Sigmoid colon (tissue), 4 donors: ENCODE data around the gene PDE7B.

ENCODE experiments used
- EP300 ChIP-seq, 4 donors: sonication (generic); formaldehyde crosslinking; IDR thresholded peaks; one replicate each; pipeline ENCODE4 v1.6.1; 2017; ENCODE audit warnings: antibody characterized with exemption in 4 of 4
- POLR2A ChIP-seq, 2 donors: fragments of 450-650 bp; IDR thresholded peaks; one replicate each; pipeline ENCODE4 v1.6.1; 2016; ENCODE audit warnings: antibody characterized with exemption in 2 of 2, mild to moderate bottlenecking in 2 of 2, moderate library complexity in 2 of 2
- POLR2AphosphoS5 ChIP-seq, 4 donors: sonication (generic); formaldehyde crosslinking; IDR thresholded peaks; one replicate each; pipeline ENCODE4 v1.6.1; 2017; ENCODE audit warnings: antibody characterized with exemption in 4 of 4
- TF ChIP-seq, protein P1 (sequence below), 4 experiments: fragments of 450-650 bp in 3 of 4; fragments of 200-600 bp in 1 of 4; IDR thresholded peaks; one replicate each; pipeline ENCODE4 v1.5.1; 2016 to 2019; ENCODE audit warnings: antibody characterized with exemption in 4 of 4, mild to moderate bottlenecking in 3 of 4, moderate library complexity in 2 of 4

DNA sequence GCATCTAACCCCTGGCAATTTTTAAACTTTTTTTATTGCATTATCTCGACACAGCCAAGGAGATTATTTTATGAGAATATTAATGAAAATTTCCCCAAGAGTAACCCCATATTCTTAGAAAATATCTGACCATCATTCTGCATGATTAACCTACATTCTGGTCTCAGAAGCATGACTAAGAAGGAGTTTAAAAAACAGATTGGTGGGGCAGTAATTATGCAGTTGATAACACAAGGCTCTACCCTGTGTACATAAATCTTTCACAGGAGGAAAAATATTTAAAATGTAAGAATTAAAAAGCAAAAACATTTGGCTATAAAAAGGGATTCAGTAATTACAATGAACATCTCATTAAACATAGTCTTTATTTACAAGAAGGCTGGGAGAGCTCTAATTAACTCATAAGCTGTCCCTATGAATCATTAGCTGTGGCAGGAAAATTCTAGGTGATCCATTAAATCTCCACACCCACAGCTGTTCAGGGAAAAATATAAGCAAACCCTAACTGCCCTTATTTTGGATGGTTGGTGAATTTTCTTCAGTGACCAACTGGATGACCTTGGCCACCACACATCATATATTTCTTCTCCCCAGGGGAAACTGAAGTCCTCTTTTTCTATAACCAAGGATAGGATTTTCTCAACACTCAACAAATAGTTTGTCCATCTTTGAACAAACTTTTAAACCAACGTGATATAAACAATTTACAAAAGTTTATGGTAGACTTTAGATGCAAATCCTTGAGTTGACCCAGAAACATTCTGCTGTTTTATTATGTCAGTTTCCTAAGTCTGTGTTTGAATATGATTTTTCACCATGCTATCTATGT, 59.5 kb downstream of the PDE7B start:
- TF ChIP-seq, protein P1, sequence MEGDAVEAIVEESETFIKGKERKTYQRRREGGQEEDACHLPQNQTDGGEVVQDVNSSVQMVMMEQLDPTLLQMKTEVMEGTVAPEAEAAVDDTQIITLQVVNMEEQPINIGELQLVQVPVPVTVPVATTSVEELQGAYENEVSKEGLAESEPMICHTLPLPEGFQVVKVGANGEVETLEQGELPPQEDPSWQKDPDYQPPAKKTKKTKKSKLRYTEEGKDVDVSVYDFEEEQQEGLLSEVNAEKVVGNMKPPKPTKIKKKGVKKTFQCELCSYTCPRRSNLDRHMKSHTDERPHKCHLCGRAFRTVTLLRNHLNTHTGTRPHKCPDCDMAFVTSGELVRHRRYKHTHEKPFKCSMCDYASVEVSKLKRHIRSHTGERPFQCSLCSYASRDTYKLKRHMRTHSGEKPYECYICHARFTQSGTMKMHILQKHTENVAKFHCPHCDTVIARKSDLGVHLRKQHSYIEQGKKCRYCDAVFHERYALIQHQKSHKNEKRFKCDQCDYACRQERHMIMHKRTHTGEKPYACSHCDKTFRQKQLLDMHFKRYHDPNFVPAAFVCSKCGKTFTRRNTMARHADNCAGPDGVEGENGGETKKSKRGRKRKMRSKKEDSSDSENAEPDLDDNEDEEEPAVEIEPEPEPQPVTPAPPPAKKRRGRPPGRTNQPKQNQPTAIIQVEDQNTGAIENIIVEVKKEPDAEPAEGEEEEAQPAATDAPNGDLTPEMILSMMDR (IDR thresholded peaks at IDR 0.05), result no peak
- TF ChIP-seq POLR2A (IDR thresholded peaks at IDR 0.05) (no peak), POLR2AphosphoS5 (IDR thresholded peaks at IDR 0.05) (no peak), EP300 (IDR thresholded peaks at IDR 0.05) (no peak)
